HCT116 (cell line): Measurements from ENCODE around the gene ARHGAP12. TPM values are rescaled to one million over a fixed set of nuclear protein-coding genes. Genes with fewer than 3 reads are reported as not detected.

Source experiments
- ATAC-seq: fragments of 200-7000 bp; cut with Tn5 transposase; 2 replicates; pipeline ENCODE4 v1.9.1; 2020; ENCODE audit warnings: mild to moderate bottlenecking, moderate library complexity
- BruUV-seq: library from RNA; stranded (reverse); fragments of 400-500 nt; replicated peaks from 2 replicates; lab custom pipeline; 2021; lab: Mats Ljungman, UMichigan
- CTCF ChIA-PET: fragments of 300-600 bp; sonication (Branson Sonifier 250); formaldehyde crosslinking; loops from one replicate; lab custom pipeline; 2021; ENCODE audit warnings: antibody characterized with exemption; lab: Charles Lee
- POLR2A ChIA-PET: fragments of 300-600, 350-600 bp; sonication (Branson Sonifier 250); formaldehyde crosslinking; loops from one replicate; lab custom pipeline; 2021; ENCODE audit warnings: antibody characterized with exemption; lab: Charles Lee
- RAD21 ChIA-PET, 2 experiments: fragments of 300-600 bp; sonication (Branson Sonifier 250); formaldehyde crosslinking; loops; one replicate each; lab custom pipeline; 2023; ENCODE audit warnings: low total read pairs in 2 of 2; ENCODE audit not compliant: uncharacterized antibody in 2 of 2, unreplicated experiment in 2 of 2, low non-redundant PET in 1 of 2; lab: Charles Lee
- DNase-seq: peaks from one replicate; pipeline ENCODE4 v3.0.0-alpha.2; 2010; ENCODE audit warnings: low read depth, low spot score
- H2AFZ ChIP-seq: fragments of 200-600 bp; shearing (Covaris generic), sonication (generic); 2 replicates; pipeline ENCODE4 v1.6.1; 2017; ENCODE audit warnings: low read depth, mixed run types, mixed read lengths, antibody characterized with exemption, low read length; ENCODE audit not compliant: poor library complexity, severe bottlenecking
- H3K27ac ChIP-seq: 2 replicates; pipeline ENCODE4 v1.5.1; 2012; ENCODE audit warnings: low read depth, low read length
- H3K27me3 ChIP-seq: fragments of 200-600 bp; sonication (generic); 2 replicates; pipeline ENCODE4 v1.6.1; 2016; ENCODE audit warnings: mixed run types, low read length, mixed read lengths; ENCODE audit not compliant: insufficient read depth
- H3K36me3 ChIP-seq, 2 experiments: fragments of 200-500 bp in 1 of 2; fragments of 200-600 bp in 1 of 2; sonication (Bioruptor generic) in 1 of 2; sonication (generic) in 1 of 2; 2 replicates each; pipeline versions ENCODE4 v1.5.1 to v1.6.1; 2014 to 2016; ENCODE audit warnings: low read length in 2 of 2, inconsistent platforms in 1 of 2, mixed read lengths in 1 of 2, mixed run types in 1 of 2; ENCODE audit not compliant: insufficient read depth in 2 of 2, control insufficient read depth in 1 of 2
- H3K4me1 ChIP-seq, 2 experiments: fragments of 200-600 bp in 1 of 2; sonication (generic) in 1 of 2; 2 replicates each; pipeline versions ENCODE4 v1.5.1 to v1.6.1; 2012 to 2017; ENCODE audit warnings: low read length in 2 of 2, inconsistent platforms in 1 of 2, mild to moderate bottlenecking in 1 of 2, mixed read lengths in 1 of 2, mixed run types in 1 of 2, moderate library complexity in 1 of 2; ENCODE audit not compliant: insufficient read depth in 2 of 2, control insufficient read depth in 1 of 2
- H3K4me2 ChIP-seq: fragments of 200-600 bp; sonication (generic); 2 replicates; pipeline ENCODE4 v1.6.1; 2017; ENCODE audit warnings: mixed run types, low read length, mixed read lengths
- H3K4me3 ChIP-seq, 2 experiments: fragments of 200-600 bp in 1 of 2; sonication (generic) in 1 of 2; replicated peaks in 1 of 2; 2 replicates each; pipeline ENCODE4 v1.5.1; 2011 to 2016; ENCODE audit warnings: low read length in 2 of 2, control low read depth in 1 of 2, low read depth in 1 of 2, mild to moderate bottlenecking in 1 of 2, mixed read lengths in 1 of 2, mixed run types in 1 of 2
- H3K79me2 ChIP-seq: fragments of 200-600 bp; sonication (generic); 2 replicates; pipeline ENCODE4 v1.6.1; 2017; ENCODE audit warnings: mild to moderate bottlenecking, mixed run types, low read length, moderate library complexity, mixed read lengths; ENCODE audit not compliant: insufficient read depth
- H3K9ac ChIP-seq: fragments of 200-600 bp; sonication (generic); 2 replicates; pipeline ENCODE4 v1.6.1; 2016; ENCODE audit warnings: low read length, mixed read lengths
- H3K9me2 ChIP-seq: fragments of 200-600 bp; sonication (generic), shearing (Covaris generic); 2 replicates; pipeline ENCODE4 v1.6.1; 2017; ENCODE audit warnings: mixed run types, mild to moderate bottlenecking, moderate library complexity; ENCODE audit not compliant: insufficient read depth
- H3K9me3 ChIP-seq, 2 experiments: fragments of 200-500 bp in 1 of 2; fragments of 200-600 bp in 1 of 2; sonication (Bioruptor generic) in 1 of 2; sonication (generic) in 1 of 2; 2 replicates each; pipeline ENCODE4 v1.6.1; 2014 to 2017; ENCODE audit warnings: low read length in 2 of 2, mixed read lengths in 2 of 2, inconsistent platforms in 1 of 2, low read depth in 1 of 2, mild to moderate bottlenecking in 1 of 2, mixed run types in 1 of 2, moderate library complexity in 1 of 2; ENCODE audit not compliant: control insufficient read depth in 1 of 2, insufficient read depth in 1 of 2
- H4K20me1 ChIP-seq: fragments of 200-600 bp; sonication (generic), shearing (Covaris generic); 2 replicates; pipeline ENCODE4 v1.6.1; 2017; ENCODE audit warnings: mixed run types, mild to moderate bottlenecking, moderate library complexity; ENCODE audit not compliant: insufficient read depth
- RAD21 ChIP-seq: IDR thresholded peaks from 2 replicates; pipeline ENCODE4 v1.6.1; 2012; ENCODE audit warnings: low read depth, mild to moderate bottlenecking
- SP1 ChIP-seq: IDR thresholded peaks from 2 replicates; pipeline ENCODE4 v1.6.1; 2012; ENCODE audit warnings: low read depth
- intact Hi-C: fragments of 100-400 bp; cut with micrococcal nuclease; formaldehyde crosslinking; loops from 2 replicates; pipeline ENCODE4 v1.10.0; 2022
- total RNA-seq: library from RNA; stranded (reverse); gene quantifications from one replicate; pipeline ENCODE4 v1.2.1, GENCODE V29; 2021; ENCODE audit not compliant: unreplicated experiment
- TF ChIP-seq, protein P1 (sequence below), 3 experiments: fragments of 200-600 bp in 1 of 3; sonication (generic) in 1 of 3; IDR thresholded peaks in 2 of 3; conservative IDR thresholded peaks in 1 of 3; 2 replicates each; pipeline ENCODE4 v1.5.1; 2012 to 2017; ENCODE audit warnings: low read depth in 2 of 3, low read length in 2 of 3, antibody characterized with exemption in 1 of 3, borderline replicate concordance in 1 of 3, control low read depth in 1 of 3, mild to moderate bottlenecking in 1 of 3, mixed read lengths in 1 of 3, mixed run types in 1 of 3, moderate library complexity in 1 of 3; ENCODE audit not compliant: insufficient read depth in 1 of 3
- TF ChIP-seq, protein P2 (sequence below): IDR thresholded peaks from 2 replicates; pipeline ENCODE4 v1.6.1; 2012

Gene ARHGAP12
- total RNA-seq, 1 experiment from 2014 or later, result 80.3 TPM

DNA sequence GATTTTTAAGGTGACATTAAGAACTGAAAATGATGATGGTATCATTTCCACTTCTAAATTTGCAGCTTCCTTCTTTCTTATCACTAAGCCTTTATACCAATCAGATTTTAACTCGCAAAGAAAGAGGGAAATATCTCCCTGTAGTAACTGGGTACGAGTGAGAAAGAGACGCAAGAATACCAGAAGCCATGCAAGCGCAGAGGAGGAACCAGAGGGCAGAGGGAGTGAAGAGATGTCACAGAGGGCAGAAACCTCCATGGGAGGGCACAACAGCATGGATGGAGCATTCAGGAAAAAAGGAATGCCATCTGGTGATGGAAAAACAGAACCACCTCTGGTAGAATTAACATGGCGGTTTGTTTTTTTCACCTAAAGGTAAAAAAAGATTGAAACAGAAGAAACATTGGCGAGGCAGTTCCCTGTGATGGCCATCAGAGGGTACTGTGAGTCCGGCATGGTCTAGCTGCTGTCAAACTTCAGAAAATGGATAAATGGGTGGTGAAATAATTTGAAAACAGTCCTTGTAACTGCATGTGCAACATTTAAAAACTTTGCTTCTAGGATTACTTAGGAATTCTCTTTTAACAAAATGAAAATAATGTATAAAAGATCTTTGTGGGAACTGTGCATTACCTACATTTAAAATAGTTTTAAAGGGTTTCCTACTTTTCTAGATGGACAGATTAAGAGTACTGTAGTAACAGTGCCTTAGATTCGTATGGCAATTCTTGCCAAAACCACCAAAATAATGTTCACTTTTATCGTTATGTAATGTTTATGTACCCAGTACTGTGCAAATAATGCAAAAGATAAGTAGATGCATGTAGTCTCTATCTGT is 91.8 kb downstream of the ARHGAP12 start:
- ChIA-PET CTCF (interaction anchor here (0.5 to 2.6 kb wide), 5 partner anchors 25 to 374 kb away, joined by 3 to 8 read pairs (median 3); no protein-coding TSS in a partner anchor), RAD21 (interaction anchor here in 1 of 2 experiments (0.6 kb wide), 1 partner anchor 99 kb away, joined by 3 read pairs; no protein-coding TSS in a partner anchor), POLR2A (no interaction called here)
- ATAC-seq, result peak; percentile 79
- no peaks in the 10 kb centered on the region for H3K27me3 ChIP-seq
- TF ChIP-seq, protein P1, sequence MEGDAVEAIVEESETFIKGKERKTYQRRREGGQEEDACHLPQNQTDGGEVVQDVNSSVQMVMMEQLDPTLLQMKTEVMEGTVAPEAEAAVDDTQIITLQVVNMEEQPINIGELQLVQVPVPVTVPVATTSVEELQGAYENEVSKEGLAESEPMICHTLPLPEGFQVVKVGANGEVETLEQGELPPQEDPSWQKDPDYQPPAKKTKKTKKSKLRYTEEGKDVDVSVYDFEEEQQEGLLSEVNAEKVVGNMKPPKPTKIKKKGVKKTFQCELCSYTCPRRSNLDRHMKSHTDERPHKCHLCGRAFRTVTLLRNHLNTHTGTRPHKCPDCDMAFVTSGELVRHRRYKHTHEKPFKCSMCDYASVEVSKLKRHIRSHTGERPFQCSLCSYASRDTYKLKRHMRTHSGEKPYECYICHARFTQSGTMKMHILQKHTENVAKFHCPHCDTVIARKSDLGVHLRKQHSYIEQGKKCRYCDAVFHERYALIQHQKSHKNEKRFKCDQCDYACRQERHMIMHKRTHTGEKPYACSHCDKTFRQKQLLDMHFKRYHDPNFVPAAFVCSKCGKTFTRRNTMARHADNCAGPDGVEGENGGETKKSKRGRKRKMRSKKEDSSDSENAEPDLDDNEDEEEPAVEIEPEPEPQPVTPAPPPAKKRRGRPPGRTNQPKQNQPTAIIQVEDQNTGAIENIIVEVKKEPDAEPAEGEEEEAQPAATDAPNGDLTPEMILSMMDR (IDR thresholded peaks at IDR 0.05 in 2 of 3, conservative IDR thresholded peaks at IDR 0.05 in 1 of 3; ENCODE audit: borderline replicate concordance in 1 of 3, insufficient read depth in 1 of 3, low read depth in 2 of 3, low read length in 2 of 3), result peak; percentile 31 to 80 (median 79); a peak in 5 of 6 replicates
- TF ChIP-seq, protein P2, sequence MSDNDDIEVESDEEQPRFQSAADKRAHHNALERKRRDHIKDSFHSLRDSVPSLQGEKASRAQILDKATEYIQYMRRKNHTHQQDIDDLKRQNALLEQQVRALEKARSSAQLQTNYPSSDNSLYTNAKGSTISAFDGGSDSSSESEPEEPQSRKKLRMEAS, result no peak
- peak; percentile 73 for TF ChIP-seq RAD21
- TF ChIP-seq SP1, result no peak
- H3K27ac ChIP-seq, result no peak overlapping the region
- peaks cover 77% of the 10 kb centered on the region for H3K79me2 ChIP-seq
- H3K4me2 ChIP-seq, result no peak overlapping the region
- no peak overlapping the region for H3K4me3 ChIP-seq
- H3K4me1 ChIP-seq, result no peaks in the 10 kb centered on the region; a peak in 1 of 4 replicates
- H3K9me3 ChIP-seq, result no peaks in the 10 kb centered on the region
- intact Hi-C loops, result loop anchor here (2.0 to 10.0 kb wide), 2 partner anchors 168 to 368 kb away; no protein-coding TSS in a partner anchor
- no TSS peak for BruUV-seq
- no peak overlapping the region for H3K9ac ChIP-seq
- H4K20me1 ChIP-seq, result no peaks in the 10 kb centered on the region
- H3K9me2 ChIP-seq, result no peaks in the 10 kb centered on the region
- peaks cover 3 to 8% of the 10 kb centered on the region in 2 experiments; a peak in 2 of 4 replicates for H3K36me3 ChIP-seq
- peak; percentile 22 for DNase-seq
- H2AFZ ChIP-seq, result no peak overlapping the region
